NCI-H2196 (cell line): ENCODE results near the gene MRPS15.

ENCODE experiments used
- DNase-seq: peaks from one replicate; lab custom pipeline; 2025; ENCODE audit not compliant: unreplicated experiment; lab: John Stamatoyannopoulos, UW

The MRPS15 gene

DNA sequence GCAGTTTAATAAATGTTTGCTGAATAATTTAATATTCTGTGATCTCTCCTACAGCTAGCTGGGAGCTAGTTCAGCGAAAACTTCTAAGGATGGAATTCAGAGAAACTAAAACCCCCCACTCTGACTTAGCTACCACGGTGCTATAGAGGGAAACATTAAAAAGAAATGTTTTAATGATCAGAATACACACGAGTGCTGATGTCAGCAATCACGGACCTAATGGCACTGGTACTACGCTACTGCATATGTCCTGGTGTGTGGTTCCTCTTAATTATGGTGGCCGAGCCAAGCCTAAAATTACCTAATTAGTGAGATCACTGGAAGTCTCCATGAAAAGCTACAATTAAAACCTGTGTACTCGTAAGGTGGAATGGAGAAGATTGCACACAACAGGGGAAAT, 42.5 kb downstream of the MRPS15 start:
- no peak for DNase-seq

DNA sequence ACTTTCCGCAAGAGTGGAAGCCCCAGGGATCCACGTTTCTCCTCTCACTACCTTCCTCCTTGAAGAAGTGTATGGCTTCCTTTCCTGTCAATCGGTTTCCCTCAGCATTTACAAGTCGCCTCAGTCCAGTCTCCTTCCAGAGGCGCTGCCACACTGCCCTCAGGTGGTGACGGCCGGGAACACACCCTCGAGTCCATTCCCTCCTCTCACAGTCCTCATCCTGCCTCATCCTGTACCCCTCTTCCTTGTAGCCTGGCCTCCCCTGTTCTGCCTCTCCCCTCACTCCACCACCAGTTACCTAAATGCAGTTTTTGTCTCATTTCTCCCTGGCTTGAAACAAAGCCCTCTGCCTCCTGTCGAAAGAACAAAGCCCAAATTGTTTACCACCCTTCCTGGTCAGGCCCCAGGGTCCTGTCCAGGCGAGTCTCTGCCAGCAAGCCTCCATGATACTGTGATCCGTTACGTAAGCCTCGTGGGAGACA, 43.3 kb downstream of the MRPS15 start:
- peak; percentile 85 for DNase-seq

DNA sequence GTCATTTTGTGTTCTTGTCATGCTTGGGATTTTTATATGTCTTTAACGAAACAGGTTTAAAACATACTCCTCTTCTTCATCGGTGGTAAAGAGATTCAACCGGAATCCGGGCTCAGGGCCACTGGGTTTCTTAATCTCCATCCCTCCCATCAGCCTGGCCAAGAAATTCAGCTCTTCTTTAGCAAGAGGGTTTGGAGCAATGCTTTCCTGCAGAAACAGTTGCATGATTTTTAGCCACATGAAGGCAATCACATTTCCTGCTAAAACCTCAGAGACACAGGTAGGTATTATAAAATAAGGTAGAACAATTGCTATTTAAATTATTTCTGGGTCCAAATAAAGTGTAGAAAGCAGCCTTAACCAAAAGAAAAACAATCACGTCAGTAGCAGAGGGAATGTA, 43.8 kb downstream of the MRPS15 start:
- no peak for DNase-seq

DNA sequence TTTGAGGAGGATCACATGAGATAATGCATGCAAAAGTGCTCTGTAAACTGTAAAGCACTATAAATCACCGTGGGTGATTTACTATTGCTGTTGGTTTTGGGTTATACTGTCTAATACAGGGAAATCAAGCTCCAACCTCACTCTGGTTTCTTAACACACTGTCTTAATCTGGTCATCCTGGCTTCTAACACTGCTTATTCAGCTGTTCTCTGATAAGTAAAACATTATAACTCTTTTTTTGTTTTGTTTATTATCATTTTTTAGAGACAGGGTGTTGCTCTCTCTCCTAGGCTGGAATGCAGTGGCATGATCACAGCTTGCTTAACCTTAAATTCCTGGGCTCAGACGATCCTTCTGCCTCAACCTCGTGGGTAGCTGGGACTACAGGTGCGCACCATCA, 44.6 kb downstream of the MRPS15 start:
- DNase-seq: no peak

DNA sequence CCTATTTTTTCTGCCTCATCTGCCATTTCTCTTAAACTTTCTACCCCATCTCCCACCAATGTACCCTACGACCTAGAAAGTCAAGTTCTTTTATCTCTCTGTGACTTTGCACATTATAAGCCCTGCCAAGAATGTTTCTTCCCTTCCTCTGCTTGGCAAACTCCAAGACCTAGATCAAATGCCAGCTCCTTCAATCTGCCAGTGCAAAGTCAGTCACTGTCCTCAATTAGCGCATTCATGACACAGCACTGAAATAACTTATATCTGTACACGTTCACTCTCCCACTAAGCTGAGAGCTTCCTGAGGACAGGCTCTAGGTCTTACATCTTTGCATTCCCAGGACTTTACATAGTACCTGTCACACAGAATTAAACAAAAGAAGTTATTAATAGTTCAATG, 45.0 kb downstream of the MRPS15 start:
- DNase-seq: no peak

DNA sequence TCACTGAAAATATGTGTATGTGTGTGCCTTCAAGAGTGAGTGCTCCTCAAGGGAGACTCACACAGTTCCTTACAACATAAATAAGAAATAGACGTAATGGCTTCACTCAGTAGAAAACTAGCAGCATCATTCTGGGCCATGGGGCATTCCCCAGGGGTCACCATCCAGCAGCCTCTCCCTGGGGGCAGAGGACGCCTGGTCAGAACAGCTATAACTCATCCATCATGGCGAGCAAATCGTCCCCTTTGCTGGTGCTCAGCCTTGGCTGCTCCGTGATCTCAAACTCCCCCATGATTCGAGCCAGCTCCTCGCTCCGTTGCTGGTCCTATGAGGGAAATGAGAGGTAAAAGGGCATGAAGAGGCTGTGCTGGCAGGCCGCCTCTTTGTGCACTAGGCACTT, 46.3 kb downstream of the MRPS15 start:
- DNase-seq: no peak

DNA sequence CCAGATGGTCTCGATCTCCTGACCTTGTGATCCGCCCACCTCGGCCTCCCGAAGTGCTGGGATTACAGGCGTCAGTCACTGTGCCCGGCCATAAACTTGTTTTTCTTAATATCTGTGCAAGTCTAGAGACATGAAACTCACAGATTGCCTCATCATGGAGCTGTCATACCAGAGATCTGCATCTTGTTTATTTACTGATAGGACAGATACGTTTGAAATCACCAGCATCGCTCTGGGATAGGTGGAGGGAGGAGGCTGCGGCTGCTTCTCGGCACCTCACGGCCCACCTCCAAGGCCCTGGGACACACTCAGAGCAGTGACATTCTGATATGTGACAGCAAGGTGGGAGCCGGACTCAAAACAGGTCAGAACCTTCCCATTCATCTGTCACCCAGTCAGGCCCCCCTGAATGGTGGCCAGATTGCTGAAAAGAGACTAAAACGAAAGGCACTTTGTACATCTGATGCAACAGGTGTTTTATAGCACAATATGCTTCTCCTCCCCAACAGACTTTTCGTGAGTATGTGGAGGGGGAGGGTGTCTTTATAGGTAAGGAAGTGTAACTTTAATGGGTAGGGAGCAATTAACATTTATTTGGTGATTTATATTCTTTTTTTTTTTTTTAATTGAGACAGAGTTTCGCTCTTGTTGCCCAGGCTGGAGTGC, 48.4 kb downstream of the MRPS15 start:
- no peak for DNase-seq

DNA sequence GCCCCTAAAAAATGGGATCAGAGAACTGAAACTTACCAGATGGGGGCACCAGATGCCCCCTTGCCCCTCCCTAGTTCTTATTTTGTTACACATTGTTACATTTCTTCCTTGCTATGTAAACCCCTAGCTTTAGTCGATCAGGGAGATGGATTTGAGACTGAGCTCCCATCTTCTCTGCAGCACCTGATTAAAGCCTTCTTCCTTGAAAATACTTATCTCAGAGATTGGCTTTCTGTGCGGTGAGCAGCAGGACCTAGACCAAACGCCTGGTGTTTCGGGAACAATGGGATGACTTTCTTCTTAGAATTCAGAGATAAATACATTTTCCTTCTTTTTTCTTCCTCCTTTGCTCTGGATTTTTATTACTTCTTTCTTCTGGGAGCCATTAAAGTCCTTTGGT, 49.8 kb downstream of the MRPS15 start:
- no peak for DNase-seq

DNA sequence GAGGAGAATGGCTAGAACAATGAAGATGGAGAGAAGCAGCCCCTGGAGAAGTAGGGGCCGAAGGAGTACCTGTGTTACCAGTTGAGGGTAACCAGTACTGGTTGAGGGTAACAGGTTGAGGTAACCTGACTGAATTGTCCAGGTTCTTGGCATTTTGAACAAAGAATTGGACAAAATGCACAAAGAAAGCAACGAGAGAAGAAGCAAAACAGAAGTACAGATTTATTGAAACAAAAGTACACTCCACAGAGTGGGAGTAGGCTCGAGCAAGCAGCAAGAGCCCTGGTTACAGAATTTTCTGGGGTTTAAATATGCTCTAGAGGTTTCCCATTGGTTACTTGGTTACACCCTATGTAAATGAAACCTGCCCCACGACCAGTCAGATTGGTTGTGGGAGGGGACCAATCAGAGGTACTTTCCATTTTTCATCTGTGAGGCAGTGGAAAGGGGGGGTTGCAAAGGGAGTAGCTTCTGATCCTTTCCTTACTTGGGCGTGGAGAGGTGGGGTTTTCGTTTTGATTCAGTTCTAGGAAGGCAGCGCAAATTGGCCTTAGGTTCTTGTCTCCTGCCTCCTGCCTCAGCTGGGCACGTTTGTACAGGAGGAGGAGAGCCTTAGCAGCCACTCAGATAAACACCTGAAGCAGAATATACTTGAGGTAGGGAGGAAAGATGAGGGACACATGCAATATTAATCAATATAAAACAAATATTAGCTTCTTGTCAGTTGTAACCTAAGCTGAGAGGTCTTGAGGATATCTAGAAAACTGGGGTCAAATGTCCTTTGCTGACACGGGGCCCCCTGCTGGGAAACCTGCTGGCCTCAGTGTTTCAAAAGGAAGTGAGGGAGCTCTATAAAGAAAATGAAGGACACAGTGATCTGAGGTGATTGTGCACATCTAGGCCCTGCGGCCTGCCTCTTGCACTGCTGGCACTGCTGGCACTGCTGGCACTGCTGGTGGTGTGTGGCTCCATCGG, 52.2 kb downstream of the MRPS15 start:
- peak; percentile 43 for DNase-seq

DNA sequence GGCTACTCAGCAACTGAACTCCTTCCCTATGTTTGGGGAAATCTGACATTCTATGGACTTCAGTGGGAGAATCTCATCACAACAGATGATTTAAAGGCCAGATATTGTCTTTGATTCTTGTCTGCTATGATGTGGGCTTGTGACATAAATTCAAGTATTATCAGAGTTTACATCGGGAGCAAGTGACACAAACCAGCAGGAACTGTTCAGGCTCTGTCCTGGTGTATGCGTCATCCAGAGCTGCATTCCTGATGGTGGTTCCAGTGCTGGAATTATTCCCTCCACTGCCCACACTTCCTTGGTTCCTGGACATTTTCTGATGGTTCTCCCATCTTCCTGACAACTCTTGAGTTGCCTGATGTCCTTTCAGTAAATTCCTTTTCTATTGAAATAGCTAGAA, 55.7 kb downstream of the MRPS15 start:
- no peak for DNase-seq

DNA sequence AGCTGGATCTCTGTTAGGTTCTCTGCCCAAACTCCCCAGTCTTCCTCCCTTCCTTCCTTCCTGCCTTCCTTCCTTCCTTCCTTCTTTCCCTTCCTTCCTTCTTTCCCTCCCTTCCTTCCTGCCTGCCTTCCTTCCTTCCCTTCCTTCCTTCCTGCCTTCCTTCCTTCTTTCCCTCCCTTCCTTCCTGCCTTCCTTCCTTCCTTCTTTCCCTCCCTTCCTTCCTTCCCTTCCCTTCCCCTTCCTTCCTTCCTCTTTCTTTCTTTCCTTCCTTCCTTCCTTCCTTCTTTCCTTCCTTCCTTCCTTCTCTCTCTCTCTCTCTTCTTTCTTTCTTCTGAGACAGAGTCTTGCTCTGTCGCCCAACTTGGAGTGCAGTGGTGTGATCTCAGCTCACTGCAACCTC, 57.7 kb downstream of the MRPS15 start:
- DNase-seq: no peak
